HG03342 (cell line): ENCODE measurements around the gene RC3H1.
"Not testable (repeated sequence)": the region's sequence is repeated elsewhere in the genome, so short reads cannot be mapped to it uniquely, and the experiment has no call there.

Experiments
- ATAC-seq: cut with Tn5 transposase; IDR thresholded peaks from one replicate; pipeline ENCODE4 v1.9.1; 2021; ENCODE audit warnings: mild to moderate bottlenecking, moderate library complexity; ENCODE audit not compliant: unreplicated experiment

Gene RC3H1

DNA sequence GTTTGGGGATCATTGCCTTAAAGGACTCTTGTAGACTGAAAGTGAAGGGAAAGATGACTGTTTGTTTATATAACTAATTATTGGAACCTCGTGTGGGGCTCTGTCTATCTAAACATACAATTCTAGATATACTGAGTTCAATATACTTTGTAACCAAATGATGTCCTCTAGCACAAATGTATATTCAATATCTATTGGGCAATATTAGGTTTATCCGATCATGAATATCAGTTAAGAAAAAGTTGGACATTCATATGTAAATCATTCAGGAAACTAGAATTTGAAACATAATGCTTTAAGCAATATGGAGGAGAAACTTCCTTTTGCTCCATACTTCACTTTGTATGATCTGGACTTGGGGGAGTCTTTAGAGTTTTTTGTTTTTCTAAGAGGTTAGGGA lies 8.9 kb upstream of the RC3H1 start:
- no peak for ATAC-seq

- ATAC-seq: no peak
Measured at GRCh38 chr1:174028495-174028894, 6.3 kb upstream of the RC3H1 start.

DNA sequence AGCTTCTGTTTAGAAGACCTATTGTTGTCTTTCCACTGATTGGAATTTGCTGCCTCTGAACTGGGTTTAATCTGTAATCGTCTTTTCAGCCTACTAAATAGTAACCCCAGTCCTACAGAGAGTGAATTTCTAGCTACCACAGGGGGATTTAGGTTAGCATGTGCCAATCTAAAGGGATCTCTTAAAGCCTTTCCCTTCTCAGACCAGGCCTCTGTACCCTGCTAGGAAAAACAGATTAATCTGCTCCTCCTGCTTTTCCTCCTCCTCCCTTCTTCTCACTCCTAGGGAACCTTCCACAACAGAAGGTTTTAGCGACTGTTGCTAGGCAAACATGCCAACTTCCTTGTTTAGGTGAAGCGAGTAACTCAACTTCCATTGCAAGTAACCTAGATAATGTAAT lies 1.3 kb upstream of the RC3H1 start:
- no peak for ATAC-seq

DNA sequence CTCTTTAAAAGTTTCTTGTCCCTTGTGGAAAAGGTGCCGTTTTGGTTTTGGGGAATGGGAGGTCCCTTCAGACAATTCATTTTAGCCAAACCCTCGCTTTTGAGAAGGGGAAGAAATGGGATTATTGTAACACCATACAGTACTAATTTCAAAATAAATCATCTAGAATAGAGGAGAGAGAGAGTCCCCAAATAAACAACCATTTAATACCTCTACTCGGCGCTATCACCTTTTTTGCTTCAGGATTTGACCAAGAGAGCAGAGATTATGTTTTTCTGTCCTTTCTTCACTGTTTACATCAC lies 770 bp upstream of the RC3H1 start:
- ATAC-seq: no peak

DNA sequence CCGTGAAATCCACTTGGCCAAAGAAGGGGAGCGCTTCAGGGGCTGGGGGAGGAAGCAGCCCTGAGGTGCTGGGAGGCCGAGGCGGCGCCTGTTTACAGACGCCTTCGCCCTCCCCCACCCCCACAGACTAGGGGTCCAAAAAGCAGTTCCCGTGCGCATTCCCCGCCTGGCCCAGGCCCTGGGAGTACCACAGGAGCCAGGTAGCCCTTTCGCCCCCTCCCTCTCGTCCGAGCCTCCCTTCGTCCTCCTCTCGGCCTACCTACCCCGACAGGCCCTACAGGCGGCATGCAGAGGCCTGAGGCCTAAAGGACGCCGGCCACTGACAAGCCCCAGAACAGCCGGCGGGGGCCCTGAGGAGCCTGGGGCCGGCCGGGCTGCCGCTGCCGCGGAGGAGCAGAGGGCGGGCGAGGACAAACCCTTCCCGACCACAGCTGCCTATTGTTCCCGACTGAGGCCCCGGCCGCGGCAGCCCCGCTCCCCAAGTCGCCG lies 522 bp downstream of the RC3H1 start:
- peak; percentile 38 for ATAC-seq

DNA sequence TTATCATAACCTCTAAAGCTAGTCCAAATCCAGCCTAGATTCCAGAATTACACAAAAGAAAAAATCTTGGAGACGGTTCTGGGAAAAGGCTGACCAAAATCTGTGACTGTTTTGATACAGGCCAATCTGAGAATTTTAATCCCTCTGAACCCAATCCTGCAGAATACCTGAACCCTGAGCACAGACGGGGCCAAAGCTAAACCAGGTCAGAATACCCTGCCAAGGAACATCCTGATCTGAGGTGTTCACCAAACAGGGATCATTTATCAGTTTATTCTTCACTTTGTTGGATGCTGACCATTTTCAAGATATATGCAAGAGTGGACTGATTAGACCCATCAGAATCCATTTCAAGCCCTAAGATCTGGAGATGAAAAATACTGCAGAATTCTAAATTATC lies 3.6 kb downstream of the RC3H1 start:
- no peak for ATAC-seq

DNA sequence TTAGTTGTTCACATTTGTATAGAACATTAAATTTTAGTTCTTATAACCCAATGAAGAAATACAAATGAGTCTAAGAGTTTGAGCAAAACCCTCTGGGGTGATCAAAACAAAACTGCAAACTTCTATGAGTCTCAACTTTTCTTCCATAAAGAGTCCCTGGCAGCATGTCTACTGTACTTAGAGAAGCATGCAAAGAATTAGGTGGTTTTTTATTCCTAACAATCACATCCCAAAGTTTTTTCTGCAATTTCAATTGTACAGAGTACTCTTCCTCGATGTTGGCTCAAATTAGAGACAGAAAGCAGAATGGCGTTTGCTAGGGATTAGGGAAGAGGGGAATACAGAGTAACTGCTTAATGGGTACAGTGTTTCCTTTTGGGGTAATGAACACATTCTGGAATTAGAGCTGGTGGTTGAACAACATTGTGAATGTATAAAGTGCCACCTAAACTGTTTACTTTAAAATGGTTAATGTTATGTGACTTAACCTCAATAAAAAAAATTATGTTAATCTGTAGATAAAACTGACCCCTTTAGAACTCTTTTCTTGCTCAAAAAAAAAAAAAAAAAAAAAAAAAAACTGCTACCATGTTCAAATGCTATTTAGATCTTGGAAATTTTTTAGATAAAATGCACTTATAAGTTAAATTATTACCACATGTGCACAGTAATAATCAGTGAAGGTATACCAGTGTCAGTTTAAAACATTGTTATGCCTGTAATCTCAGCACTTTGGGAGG lies 4.8 kb downstream of the RC3H1 start:
- ATAC-seq: no peak

DNA sequence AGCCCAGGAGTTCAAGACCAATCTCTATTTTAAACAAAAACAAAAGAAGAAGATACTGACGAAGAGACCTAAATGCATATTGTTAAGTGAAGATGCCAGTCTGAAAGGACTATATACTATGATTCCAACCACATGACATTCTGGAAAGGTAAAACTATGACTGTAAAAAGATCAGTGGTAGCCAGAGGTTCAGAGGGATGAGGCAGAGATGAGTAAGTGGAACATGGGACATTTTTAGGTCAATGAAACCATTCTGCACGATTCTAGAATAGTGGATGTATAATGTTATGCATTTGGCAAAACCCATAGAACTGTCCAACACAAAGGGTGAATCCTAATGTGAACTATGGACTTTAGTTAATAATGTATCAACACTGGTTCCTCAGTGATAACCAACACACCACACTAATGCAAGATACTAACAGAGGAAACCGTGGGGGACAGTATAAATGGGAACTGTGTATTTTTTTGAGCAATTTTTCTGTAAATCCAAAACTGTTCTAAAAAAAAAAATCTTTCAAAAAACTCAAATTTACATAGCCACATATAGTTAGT lies 8.2 kb downstream of the RC3H1 start:
- no peak for ATAC-seq

GRCh38 chr1:174008979-174009378 lies 13.2 kb downstream of the RC3H1 start:
- no peak for ATAC-seq

DNA sequence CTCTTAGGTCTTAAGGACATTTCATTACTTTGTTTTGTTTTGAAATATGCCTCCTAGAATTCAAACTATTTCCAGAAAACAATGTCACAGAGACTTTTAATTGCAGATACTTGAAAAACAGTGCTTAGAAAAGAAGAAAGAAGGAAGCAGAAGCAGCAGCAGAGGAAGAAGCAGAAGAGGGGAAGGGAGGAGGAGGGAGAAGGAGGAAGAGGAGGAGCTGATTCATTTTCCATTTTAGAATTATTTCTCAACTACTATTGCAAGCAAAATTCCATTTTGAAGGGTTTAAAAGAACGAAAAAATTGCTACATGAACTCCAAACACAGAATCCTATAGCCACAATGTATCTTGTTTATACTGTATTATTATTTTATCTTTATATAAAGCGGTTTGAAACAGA lies 13.9 kb downstream of the RC3H1 start:
- ATAC-seq: no peak

- ATAC-seq: no peak
Measured at GRCh38 chr1:174007851-174008250, 14.3 kb downstream of the RC3H1 start.

DNA sequence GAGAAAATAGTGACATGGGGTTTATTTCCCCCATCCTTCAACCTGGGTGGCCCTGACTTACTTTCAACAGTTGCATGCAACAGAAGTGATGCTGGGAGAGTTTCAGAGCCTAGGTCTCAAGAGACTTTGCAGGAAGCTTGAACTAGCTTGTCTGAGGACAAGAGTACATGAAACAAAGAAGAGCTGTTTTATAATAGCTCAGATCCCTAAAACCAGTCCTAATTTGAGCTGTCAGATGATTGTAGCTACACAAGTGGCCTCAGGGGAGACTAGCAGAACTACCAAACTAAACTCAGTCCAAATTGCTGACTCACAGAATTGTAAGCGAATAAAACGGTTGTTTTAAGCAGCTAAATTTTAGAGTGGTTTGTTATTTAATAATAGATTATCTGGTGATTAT lies 17.1 kb downstream of the RC3H1 start:
- peak; percentile 97 for ATAC-seq

DNA sequence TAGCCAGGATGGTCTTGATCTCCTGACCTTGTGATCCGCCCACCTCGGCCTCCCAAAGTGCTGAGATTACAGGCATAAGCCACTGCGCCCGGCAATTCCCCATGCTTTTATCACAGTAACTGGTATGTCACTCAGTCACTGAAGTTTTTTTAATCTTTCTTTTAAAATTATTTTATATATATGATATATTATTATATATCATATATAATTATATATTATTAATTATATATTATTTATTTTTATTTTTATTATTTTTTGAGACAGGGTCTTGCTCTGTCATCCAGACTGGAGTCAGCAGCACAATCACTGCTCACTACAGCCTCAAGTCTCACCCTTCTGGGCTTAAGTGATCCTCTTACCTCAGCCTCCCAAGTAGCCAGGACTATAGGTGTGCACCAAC lies 18.3 kb downstream of the RC3H1 start:
- ATAC-seq: no peak

DNA sequence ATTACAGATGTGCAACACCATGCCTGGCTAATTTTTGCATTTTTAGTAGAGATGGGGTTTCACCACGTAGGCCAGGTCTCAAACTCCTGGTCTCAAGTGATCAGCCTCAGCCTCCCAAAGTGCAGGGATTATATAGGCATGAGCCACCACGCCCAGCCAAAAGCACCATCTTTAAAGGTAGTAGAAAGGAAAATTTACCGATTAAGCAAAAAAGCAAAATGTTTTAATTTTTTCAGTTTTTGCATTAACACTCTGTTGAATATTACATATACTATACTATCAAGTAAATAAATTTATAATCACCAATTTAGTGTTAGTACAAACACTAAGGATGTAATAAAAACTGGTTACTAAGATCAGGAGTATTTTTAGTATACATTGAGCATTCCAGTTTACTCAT lies 20.6 kb downstream of the RC3H1 start:
- no peak for ATAC-seq

DNA sequence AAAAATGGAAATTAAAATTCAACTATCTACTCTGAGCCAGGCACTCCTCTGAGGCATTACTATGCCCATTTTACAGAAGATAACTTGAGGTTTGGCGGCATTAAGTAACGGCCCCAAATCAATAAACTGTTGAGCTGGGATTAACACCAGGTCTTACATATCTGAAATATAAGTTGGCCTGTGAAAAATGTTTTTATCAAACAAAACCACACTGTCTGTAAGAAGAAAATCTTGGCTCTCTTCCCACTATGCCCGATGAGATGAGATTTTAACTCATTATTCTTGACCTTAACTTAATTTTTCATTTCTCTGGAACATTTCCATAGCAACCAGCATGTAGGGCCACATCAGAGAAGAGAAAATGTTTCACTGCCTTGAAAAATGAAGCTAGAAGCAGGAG lies 21.8 kb downstream of the RC3H1 start:
- no peak for ATAC-seq

- ATAC-seq: no peak
Measured at GRCh38 chr1:173997791-173998190, 24.4 kb downstream of the RC3H1 start.

DNA sequence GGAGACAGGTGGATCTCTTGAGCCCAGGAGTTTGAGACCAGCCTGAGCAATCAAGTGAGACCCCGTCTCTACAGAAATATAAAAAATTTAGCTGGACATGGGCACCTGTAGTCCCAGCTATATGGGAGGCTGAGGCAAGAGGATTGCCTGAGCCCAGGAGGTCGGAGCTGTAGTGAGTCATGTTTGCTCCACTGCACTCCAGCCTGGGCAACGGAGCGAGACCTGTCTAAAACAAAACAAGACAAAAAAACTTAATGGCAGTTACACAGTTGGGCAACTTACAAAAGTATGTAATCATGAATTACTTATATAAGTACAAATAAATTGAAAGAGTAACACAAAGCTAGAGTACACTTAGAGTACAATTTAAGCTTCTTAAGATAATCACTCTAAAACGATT lies 25.2 kb downstream of the RC3H1 start:
- ATAC-seq: no peak

- ATAC-seq: no peak
Measured at GRCh38 chr1:173995475-173995874, 26.7 kb downstream of the RC3H1 start.

DNA sequence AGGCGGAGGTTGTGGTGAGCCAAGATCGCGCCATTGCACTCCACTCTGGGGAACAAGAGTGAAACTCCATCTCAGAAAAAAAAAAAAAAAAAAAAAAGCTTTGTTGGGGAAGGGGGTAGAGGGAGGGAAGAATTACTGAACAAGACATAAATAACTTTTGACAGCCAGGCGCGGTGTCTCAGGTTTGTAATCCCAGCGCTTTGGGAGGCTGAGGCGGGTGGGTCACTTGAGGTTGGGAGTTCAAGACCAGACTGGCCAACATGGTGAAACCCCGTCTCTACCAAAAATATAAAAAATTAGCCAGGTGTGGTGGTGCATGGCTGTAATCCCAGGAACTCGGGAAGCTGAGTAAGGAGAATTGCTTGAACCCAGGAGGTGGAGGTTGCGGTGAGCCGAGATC lies 28.2 kb downstream of the RC3H1 start:
- not testable (repeated sequence) for ATAC-seq

- ATAC-seq: no peak
Measured at GRCh38 chr1:173988068-173988467, 34.1 kb downstream of the RC3H1 start.

- no peak for ATAC-seq
Measured at GRCh38 chr1:173986951-173987350, 35.2 kb downstream of the RC3H1 start.

GRCh38 chr1:173970252-173970651 lies 51.9 kb downstream of the RC3H1 start:
- no peak for ATAC-seq

- ATAC-seq: not testable (repeated sequence)
Measured at GRCh38 chr1:173965896-173966295, 56.3 kb downstream of the RC3H1 start.
